HEK293 (cell line): ENCODE measurements around the gene TRIM27.
A peak's percentile ranks its signal among the peaks of the same experiment; 100 is the strongest.

Experiments
- CTCF ChIA-PET: fragments of 350-600 bp; formaldehyde crosslinking; extraction: SDS; loops from one replicate; lab custom pipeline; 2021; ENCODE audit warnings: antibody characterized with exemption; lab: Yijun Ruan, JAX
- POLR2A ChIA-PET: fragments of 300-600 bp; formaldehyde crosslinking; extraction: SDS; loops from one replicate; lab custom pipeline; 2020; ENCODE audit warnings: antibody characterized with exemption, inconsistent platforms; lab: Yijun Ruan, JAX
- H3K27ac ChIP-seq: fragments of 200-500 bp; sonication (Bioruptor generic); 2 replicates; pipeline ENCODE4 v1.5.1; 2014; ENCODE audit warnings: low read depth, low read length, control low read depth, inconsistent platforms; ENCODE audit errors: extremely low read depth
- H3K36me3 ChIP-seq, 2 experiments: fragments of 200-500 bp in 1 of 2; sonication (Bioruptor generic) in 1 of 2; 1 replicate in 1 of 2; 2 replicates in 1 of 2; pipeline ENCODE4 v1.5.1; 2014 to 2017; ENCODE audit warnings: inconsistent platforms in 2 of 2, low read length in 2 of 2; ENCODE audit not compliant: control insufficient read depth in 2 of 2, insufficient read depth in 1 of 2
- H3K4me1 ChIP-seq: fragments of 200-500 bp; sonication (Bioruptor generic); 2 replicates; pipeline ENCODE4 v1.5.1; 2014; ENCODE audit warnings: mild to moderate bottlenecking, low read length, inconsistent platforms; ENCODE audit not compliant: control insufficient read depth, insufficient read depth
- H3K4me3 ChIP-seq: 2 replicates; pipeline ENCODE4 v1.5.1; 2011; ENCODE audit warnings: low read depth, mild to moderate bottlenecking, control low read depth, low read length, moderate library complexity
- H3K9me3 ChIP-seq: fragments of 200-500 bp; sonication (Bioruptor generic); 2 replicates; pipeline ENCODE4 v1.5.1; 2014; ENCODE audit warnings: low read depth, low read length, inconsistent platforms; ENCODE audit not compliant: control insufficient read depth, insufficient read depth
- GLIS2 ChIP-seq: fragments of 450-650 bp; formaldehyde crosslinking; IDR thresholded peaks from 2 replicates; pipeline ENCODE4 v1.5.1; 2016; ENCODE audit warnings: missing biosample characterization, missing genetic modification characterization
- MZF1 ChIP-seq: fragments of 450-650 bp; formaldehyde crosslinking; IDR thresholded peaks from 2 replicates; pipeline ENCODE4 v1.5.1; 2017; ENCODE audit warnings: missing biosample characterization, missing genetic modification characterization, borderline replicate concordance
- SETDB1 ChIP-seq: IDR thresholded peaks from one replicate; pipeline ENCODE4 v1.6.1; 2017; ENCODE audit warnings: mild to moderate bottlenecking, low read length, moderate library complexity, mixed read lengths; ENCODE audit not compliant: insufficient read length
- SP2 ChIP-seq: fragments of 450-650 bp; formaldehyde crosslinking; IDR thresholded peaks from 2 replicates; pipeline ENCODE4 v1.5.1; 2016; ENCODE audit warnings: missing biosample characterization, missing genetic modification characterization
- SP3 ChIP-seq: fragments of 450-650 bp; formaldehyde crosslinking; IDR thresholded peaks from 2 replicates; pipeline ENCODE4 v1.5.1; 2016; ENCODE audit warnings: missing biosample characterization, missing genetic modification characterization
- TCF7L2 ChIP-seq: IDR thresholded peaks from 2 replicates; pipeline ENCODE4 v1.6.1; 2011; ENCODE audit warnings: low read depth, mild to moderate bottlenecking, inconsistent platforms, low read length, moderate library complexity, borderline replicate concordance
- ZBTB17 ChIP-seq: fragments of 450-650 bp; formaldehyde crosslinking; IDR thresholded peaks from 2 replicates; pipeline ENCODE4 v1.5.1; 2016; ENCODE audit warnings: missing biosample characterization, missing genetic modification characterization
- ZFP37 ChIP-seq: fragments of 450-650 bp; formaldehyde crosslinking; IDR thresholded peaks from 2 replicates; pipeline ENCODE4 v1.5.1; 2016; ENCODE audit warnings: missing biosample characterization, missing genetic modification characterization
- ZNF350 ChIP-seq: fragments of 450-650 bp; formaldehyde crosslinking; IDR thresholded peaks from 2 replicates; pipeline ENCODE4 v1.5.0; 2017; ENCODE audit warnings: missing biosample characterization, mild to moderate bottlenecking, missing genetic modification characterization
- ZNF366 ChIP-seq: fragments of 450-650 bp; formaldehyde crosslinking; conservative IDR thresholded peaks from 2 replicates; pipeline ENCODE4 v1.5.1; 2016; ENCODE audit warnings: missing biosample characterization, missing genetic modification characterization
- ZNF580 ChIP-seq: fragments of 450-650 bp; formaldehyde crosslinking; IDR thresholded peaks from 2 replicates; pipeline ENCODE4 v1.5.1; 2016; ENCODE audit warnings: missing biosample characterization, missing genetic modification characterization
- ZNF600 ChIP-seq: fragments of 450-650 bp; formaldehyde crosslinking; IDR thresholded peaks from 2 replicates; pipeline ENCODE4 v1.5.1; 2016; ENCODE audit warnings: missing biosample characterization, missing genetic modification characterization
- ZNF610 ChIP-seq: fragments of 450-650 bp; formaldehyde crosslinking; IDR thresholded peaks from 2 replicates; pipeline ENCODE4 v1.5.1; 2016; ENCODE audit warnings: missing biosample characterization, missing genetic modification characterization, borderline replicate concordance
- ZNF692 ChIP-seq: fragments of 450-650 bp; formaldehyde crosslinking; IDR thresholded peaks from 2 replicates; pipeline ENCODE4 v1.5.1; 2016; ENCODE audit warnings: missing biosample characterization, missing genetic modification characterization
- ZSCAN16 ChIP-seq: fragments of 450-650 bp; formaldehyde crosslinking; IDR thresholded peaks from 2 replicates; pipeline ENCODE4 v1.5.1; 2016; ENCODE audit warnings: missing biosample characterization, missing genetic modification characterization
- TF ChIP-seq, protein P1 (sequence below): fragments of 450-650 bp; formaldehyde crosslinking; IDR thresholded peaks from 2 replicates; pipeline ENCODE4 v1.5.1; 2016; ENCODE audit warnings: missing biosample characterization, missing genetic modification characterization
- TF ChIP-seq, protein P2 (sequence below): fragments of 450-650 bp; formaldehyde crosslinking; IDR thresholded peaks from 2 replicates; pipeline ENCODE4 v1.5.1; 2016; ENCODE audit warnings: missing biosample characterization, missing genetic modification characterization
- TF ChIP-seq, protein P3 (sequence below): fragments of 450-650 bp; formaldehyde crosslinking; IDR thresholded peaks from 2 replicates; pipeline ENCODE4 v1.5.1; 2017; ENCODE audit warnings: missing biosample characterization, missing genetic modification characterization
- TF ChIP-seq, protein P4 (sequence below): fragments of 450-650 bp; formaldehyde crosslinking; IDR thresholded peaks from 2 replicates; pipeline ENCODE4 v1.5.1; 2016; ENCODE audit warnings: missing biosample characterization, missing genetic modification characterization, borderline replicate concordance

TRIM27 gene

GRCh38 chr6:28866205-28867085, 57.3 kb downstream of the TRIM27 start (continued):
- TF ChIP-seq ZNF600 (tag by site-specific recombination) = peak; percentile 72
- peak; percentile 88; the same call in 1 of the 2 replicates for TF ChIP-seq ZFP37 (tag by site-specific recombination)
- peak; percentile 77; the same call in 1 of the 2 replicates for TF ChIP-seq ZNF350 (tag by site-specific recombination)
- TF ChIP-seq, protein P1, sequence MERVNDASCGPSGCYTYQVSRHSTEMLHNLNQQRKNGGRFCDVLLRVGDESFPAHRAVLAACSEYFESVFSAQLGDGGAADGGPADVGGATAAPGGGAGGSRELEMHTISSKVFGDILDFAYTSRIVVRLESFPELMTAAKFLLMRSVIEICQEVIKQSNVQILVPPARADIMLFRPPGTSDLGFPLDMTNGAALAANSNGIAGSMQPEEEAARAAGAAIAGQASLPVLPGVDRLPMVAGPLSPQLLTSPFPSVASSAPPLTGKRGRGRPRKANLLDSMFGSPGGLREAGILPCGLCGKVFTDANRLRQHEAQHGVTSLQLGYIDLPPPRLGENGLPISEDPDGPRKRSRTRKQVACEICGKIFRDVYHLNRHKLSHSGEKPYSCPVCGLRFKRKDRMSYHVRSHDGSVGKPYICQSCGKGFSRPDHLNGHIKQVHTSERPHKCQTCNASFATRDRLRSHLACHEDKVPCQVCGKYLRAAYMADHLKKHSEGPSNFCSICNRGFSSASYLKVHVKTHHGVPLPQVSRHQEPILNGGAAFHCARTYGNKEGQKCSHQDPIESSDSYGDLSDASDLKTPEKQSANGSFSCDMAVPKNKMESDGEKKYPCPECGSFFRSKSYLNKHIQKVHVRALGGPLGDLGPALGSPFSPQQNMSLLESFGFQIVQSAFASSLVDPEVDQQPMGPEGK (tag by site-specific recombination) = peak; percentile 87
- TF ChIP-seq GLIS2 = peak; percentile 59; the same call in 1 of the 2 replicates
- TF ChIP-seq ZNF580 (tag by site-specific recombination) = 0 out of 2 replicates have a peak, but pooled peaks have one; percentile 5
- TF ChIP-seq ZNF610 (tag by site-specific recombination) = 0 out of 2 replicates have a peak, but pooled peaks have one; percentile 25
- TF ChIP-seq MZF1 (tag by site-specific recombination) = peak; percentile 93
- peak; percentile 82 for TF ChIP-seq ZBTB17 (tag by site-specific recombination)
- TF ChIP-seq, protein P2, sequence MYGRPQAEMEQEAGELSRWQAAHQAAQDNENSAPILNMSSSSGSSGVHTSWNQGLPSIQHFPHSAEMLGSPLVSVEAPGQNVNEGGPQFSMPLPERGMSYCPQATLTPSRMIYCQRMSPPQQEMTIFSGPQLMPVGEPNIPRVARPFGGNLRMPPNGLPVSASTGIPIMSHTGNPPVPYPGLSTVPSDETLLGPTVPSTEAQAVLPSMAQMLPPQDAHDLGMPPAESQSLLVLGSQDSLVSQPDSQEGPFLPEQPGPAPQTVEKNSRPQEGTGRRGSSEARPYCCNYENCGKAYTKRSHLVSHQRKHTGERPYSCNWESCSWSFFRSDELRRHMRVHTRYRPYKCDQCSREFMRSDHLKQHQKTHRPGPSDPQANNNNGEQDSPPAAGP (tag by site-specific recombination) = peak; percentile 55; the same call in 1 of the 2 replicates
- TF ChIP-seq, protein P3, sequence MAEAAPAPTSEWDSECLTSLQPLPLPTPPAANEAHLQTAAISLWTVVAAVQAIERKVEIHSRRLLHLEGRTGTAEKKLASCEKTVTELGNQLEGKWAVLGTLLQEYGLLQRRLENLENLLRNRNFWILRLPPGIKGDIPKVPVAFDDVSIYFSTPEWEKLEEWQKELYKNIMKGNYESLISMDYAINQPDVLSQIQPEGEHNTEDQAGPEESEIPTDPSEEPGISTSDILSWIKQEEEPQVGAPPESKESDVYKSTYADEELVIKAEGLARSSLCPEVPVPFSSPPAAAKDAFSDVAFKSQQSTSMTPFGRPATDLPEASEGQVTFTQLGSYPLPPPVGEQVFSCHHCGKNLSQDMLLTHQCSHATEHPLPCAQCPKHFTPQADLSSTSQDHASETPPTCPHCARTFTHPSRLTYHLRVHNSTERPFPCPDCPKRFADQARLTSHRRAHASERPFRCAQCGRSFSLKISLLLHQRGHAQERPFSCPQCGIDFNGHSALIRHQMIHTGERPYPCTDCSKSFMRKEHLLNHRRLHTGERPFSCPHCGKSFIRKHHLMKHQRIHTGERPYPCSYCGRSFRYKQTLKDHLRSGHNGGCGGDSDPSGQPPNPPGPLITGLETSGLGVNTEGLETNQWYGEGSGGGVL = peak; percentile 6; the same call in 1 of the 2 replicates
- 0 out of 2 replicates have a peak, but pooled peaks have one; percentile 16 for TF ChIP-seq ZNF366 (tag by site-specific recombination)
- TF ChIP-seq ZNF692 (tag by site-specific recombination) = peak; percentile 86
- 0 out of 2 replicates have a peak, but pooled peaks have one; percentile 51 for TF ChIP-seq ZSCAN16 (tag by site-specific recombination)
- TF ChIP-seq SP2 (tag by site-specific recombination) = peak; percentile 87

- H3K36me3 ChIP-seq = no peaks in the 10 kb centered on the region
- no peak overlapping the region for H3K27ac ChIP-seq
- H3K9me3 ChIP-seq = no peaks in the 10 kb centered on the region
- no peak overlapping the region for H3K4me3 ChIP-seq
- no peaks in the 10 kb centered on the region for H3K4me1 ChIP-seq
- TF ChIP-seq, protein P4, sequence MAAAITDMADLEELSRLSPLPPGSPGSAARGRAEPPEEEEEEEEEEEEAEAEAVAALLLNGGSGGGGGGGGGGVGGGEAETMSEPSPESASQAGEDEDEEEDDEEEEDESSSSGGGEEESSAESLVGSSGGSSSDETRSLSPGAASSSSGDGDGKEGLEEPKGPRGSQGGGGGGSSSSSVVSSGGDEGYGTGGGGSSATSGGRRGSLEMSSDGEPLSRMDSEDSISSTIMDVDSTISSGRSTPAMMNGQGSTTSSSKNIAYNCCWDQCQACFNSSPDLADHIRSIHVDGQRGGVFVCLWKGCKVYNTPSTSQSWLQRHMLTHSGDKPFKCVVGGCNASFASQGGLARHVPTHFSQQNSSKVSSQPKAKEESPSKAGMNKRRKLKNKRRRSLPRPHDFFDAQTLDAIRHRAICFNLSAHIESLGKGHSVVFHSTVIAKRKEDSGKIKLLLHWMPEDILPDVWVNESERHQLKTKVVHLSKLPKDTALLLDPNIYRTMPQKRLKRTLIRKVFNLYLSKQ (tag by site-specific recombination) = no peak
- TF ChIP-seq SP3 (tag by site-specific recombination) = peak; percentile 34; the same call in 1 of the 2 replicates
- peak; percentile 57; the same call in 1 of the 2 replicates for TF ChIP-seq TCF7L2
- peak; percentile 82 for TF ChIP-seq SETDB1
- ChIA-PET POLR2A (interaction anchor here (0.8 to 3.1 kb wide), 14 partner anchors 9 to 973 kb away, joined by 3 to 13 read pairs (median 4); partner anchors contain the start of gene TRIM27), CTCF (interaction anchor here (1.6 to 5.4 kb wide), 3 partner anchors 8 to 150 kb away, joined by 4 to 73 read pairs (median 11); no protein-coding TSS in a partner anchor)
These were observed 58.2 kb downstream of the TRIM27 start for GRCh38 chr6:28865401-28866204.
